ENCODE measurements around the gene RXRA. TPM values are rescaled to one million over a fixed set of nuclear protein-coding genes. Genes with fewer than 3 reads are reported as not detected.

RXRA gene
- polyA plus RNA-seq, 3 donors: 15.8 to 91.0 (median 23.2) TPM

DNA sequence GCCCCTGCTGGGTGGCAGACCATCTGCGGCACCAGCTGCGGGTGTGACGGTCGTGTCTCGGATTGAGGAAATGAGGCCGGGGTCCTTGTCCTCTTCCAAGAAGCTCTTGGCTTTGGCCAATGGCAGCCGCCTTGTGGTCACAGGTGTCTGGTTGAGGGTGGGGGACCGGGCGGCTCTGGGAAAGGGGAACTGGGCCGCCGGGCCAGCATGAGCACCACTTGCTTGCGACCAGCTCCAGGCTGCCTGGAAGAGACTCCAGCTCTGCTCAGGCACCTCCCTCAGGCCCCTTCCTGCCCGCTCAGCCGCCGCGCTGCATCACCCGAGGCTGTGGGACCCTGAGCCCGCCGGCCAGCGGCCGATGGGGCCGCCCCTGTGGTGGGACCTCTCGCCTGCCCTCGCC is 59.7 kb downstream of the RXRA start:
- intact Hi-C loops (cut with micrococcal nuclease): no loop called here
- TF ChIP-seq, protein P1, sequence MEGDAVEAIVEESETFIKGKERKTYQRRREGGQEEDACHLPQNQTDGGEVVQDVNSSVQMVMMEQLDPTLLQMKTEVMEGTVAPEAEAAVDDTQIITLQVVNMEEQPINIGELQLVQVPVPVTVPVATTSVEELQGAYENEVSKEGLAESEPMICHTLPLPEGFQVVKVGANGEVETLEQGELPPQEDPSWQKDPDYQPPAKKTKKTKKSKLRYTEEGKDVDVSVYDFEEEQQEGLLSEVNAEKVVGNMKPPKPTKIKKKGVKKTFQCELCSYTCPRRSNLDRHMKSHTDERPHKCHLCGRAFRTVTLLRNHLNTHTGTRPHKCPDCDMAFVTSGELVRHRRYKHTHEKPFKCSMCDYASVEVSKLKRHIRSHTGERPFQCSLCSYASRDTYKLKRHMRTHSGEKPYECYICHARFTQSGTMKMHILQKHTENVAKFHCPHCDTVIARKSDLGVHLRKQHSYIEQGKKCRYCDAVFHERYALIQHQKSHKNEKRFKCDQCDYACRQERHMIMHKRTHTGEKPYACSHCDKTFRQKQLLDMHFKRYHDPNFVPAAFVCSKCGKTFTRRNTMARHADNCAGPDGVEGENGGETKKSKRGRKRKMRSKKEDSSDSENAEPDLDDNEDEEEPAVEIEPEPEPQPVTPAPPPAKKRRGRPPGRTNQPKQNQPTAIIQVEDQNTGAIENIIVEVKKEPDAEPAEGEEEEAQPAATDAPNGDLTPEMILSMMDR (IDR thresholded peaks at IDR 0.05): no peak
- Histone ChIP-seq H3K4me3 (replicated peaks in 1 of 3; ENCODE audit: low read depth in 2 of 3, low read length in 3 of 3) (peak overlapping the region in 1 of 3 experiments; percentile 32), H4K20me1 (ENCODE audit: insufficient read depth, low read length) (peaks cover 100% of the 10 kb centered on the region), H2AFZ (ENCODE audit: insufficient read depth, low read depth, low read length, poor library complexity, severe bottlenecking) (no peak overlapping the region), H3K36me3 (replicated peaks in 1 of 2; ENCODE audit: control insufficient read depth in 1 of 2, insufficient read depth in 2 of 2, low read length in 2 of 2) (peaks cover 10 to 29% of the 10 kb centered on the region in 2 donors), H3K79me2 (ENCODE audit: insufficient read depth, low read length) (peaks cover 100% of the 10 kb centered on the region), H3K9ac (ENCODE audit: insufficient read depth, low read length, poor library complexity, severe bottlenecking) (peak overlapping the region; percentile 38), H3K4me1 (ENCODE audit: control insufficient read depth in 1 of 2, insufficient read depth in 2 of 2, low read length in 2 of 2) (peaks cover 91 to 99% of the 10 kb centered on the region in 2 donors), H3K27ac (ENCODE audit: low read depth in 1 of 2, low read length in 2 of 2) (peak overlapping the region in 1 of 2 donors; percentile 56), H3K27me3 (ENCODE audit: control insufficient read depth in 2 of 2, insufficient read depth in 2 of 2, low read length in 2 of 2) (no peaks in the 10 kb centered on the region), H3K4me2 (replicated peaks; ENCODE audit: extremely low read depth, low read length, poor library complexity, severe bottlenecking) (peak overlapping the region; percentile 46), H3K9me3 (replicated peaks in 1 of 2; ENCODE audit: control insufficient read depth in 1 of 2, insufficient read depth in 1 of 2, low read length in 2 of 2) (no peaks in the 10 kb centered on the region)
- Mint-ChIP-seq H3K4me3 (peak overlapping the region in 1 of 2 donors; percentile 42), H3K27ac (peak overlapping the region in 3 of 7 donors; percentile 32 to 74 (median 60)), H3K36me3 (peaks cover 26 to 68% of the 10 kb centered on the region in 2 donors), H3K9me3 (peaks cover 0 to 3% (median 0%) of the 10 kb centered on the region in 7 donors), H3K27me3 (ENCODE audit: low read depth in 3 of 3) (peaks cover 0 to 3% (median 1%) of the 10 kb centered on the region in 3 donors), H3K4me1 (peaks cover 94% of the 10 kb centered on the region)
- WGBS (ENCODE audit: insufficient coverage): 14% methylated on average over 24 of the region's 24 CpGs
- peak in 2 of 3 donors; percentile 54 to 59 for DNase-seq

DNA sequence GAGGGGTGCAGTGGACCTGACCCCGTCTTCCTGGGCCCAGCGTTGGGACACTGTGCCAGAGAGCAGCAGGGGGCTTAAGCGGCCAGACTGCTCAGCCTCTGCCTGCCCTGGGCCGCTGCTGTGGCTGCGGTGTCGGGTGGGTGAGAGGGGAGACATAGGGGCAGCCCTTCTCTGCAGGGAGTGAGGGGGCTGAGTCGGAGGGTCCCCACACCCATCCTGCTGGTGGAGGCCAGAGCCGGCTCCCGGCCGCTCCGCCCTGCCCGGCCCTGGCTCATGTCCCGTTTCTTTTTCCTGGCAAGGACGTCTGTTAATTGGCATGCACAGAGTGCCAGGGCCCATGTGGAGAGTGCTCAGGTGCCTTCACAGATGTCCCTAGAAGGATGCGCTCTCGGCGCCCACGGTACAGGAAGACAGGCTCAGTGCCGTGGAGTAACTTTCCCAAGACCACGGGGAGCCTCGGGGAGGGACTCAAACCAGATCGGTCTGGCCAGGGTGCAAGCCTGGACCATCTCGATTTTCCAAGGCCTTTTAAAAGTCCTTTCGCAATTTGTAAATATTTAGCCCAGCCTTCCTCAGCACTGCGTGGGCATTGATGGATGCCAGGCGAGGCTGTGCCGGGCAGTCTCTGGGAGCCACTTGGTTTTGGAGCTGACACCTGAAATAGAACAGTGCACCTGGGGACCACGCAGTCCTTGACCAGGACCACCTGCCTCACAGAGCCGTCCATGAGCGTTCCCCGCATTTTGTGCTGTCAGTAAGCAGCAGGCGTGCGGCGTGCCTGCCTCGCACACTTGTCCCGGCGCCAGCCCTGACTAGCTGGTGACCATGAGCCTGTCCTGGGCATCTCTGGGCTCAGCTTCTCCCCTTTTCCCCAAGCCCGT is 60.9 kb downstream of the RXRA start:
- Histone ChIP-seq H3K4me1 (ENCODE audit: control insufficient read depth in 1 of 2, insufficient read depth in 2 of 2, low read length in 2 of 2) (peaks cover 90 to 99% of the 10 kb centered on the region in 2 donors), H4K20me1 (ENCODE audit: insufficient read depth, low read length) (peaks cover 100% of the 10 kb centered on the region), H2AFZ (ENCODE audit: insufficient read depth, low read depth, low read length, poor library complexity, severe bottlenecking) (no peak overlapping the region), H3K9ac (ENCODE audit: insufficient read depth, low read length, poor library complexity, severe bottlenecking) (no peak overlapping the region), H3K79me2 (ENCODE audit: insufficient read depth, low read length) (peaks cover 99% of the 10 kb centered on the region), H3K27ac (ENCODE audit: low read depth in 1 of 2, low read length in 2 of 2) (peak overlapping the region in 1 of 2 donors; percentile 45), H3K4me2 (replicated peaks; ENCODE audit: extremely low read depth, low read length, poor library complexity, severe bottlenecking) (no peak overlapping the region), H3K36me3 (replicated peaks in 1 of 2; ENCODE audit: control insufficient read depth in 1 of 2, insufficient read depth in 2 of 2, low read length in 2 of 2) (peaks cover 18 to 39% of the 10 kb centered on the region in 2 donors), H3K27me3 (ENCODE audit: control insufficient read depth in 2 of 2, insufficient read depth in 2 of 2, low read length in 2 of 2) (no peaks in the 10 kb centered on the region), H3K9me3 (replicated peaks in 1 of 2; ENCODE audit: control insufficient read depth in 1 of 2, insufficient read depth in 1 of 2, low read length in 2 of 2) (no peaks in the 10 kb centered on the region), H3K4me3 (replicated peaks in 1 of 3; ENCODE audit: low read depth in 2 of 3, low read length in 3 of 3) (no peak overlapping the region)
- Mint-ChIP-seq H3K36me3 (peaks cover 29 to 74% of the 10 kb centered on the region in 2 donors), H3K9me3 (peaks cover 0 to 3% (median 0%) of the 10 kb centered on the region in 7 donors), H3K4me3 (no peak overlapping the region), H3K4me1 (peaks cover 90% of the 10 kb centered on the region), H3K27me3 (ENCODE audit: low read depth in 3 of 3) (peaks cover 0 to 3% (median 1%) of the 10 kb centered on the region in 3 donors), H3K27ac (peak overlapping the region in 4 of 7 donors; percentile 10 to 71 (median 23))
- intact Hi-C loops (cut with micrococcal nuclease): no loop called here
- TF ChIP-seq, protein P1 (IDR thresholded peaks at IDR 0.05): no peak
- DNase-seq: no peak
- 90% methylated on average over 37 of the region's 38 CpGs for WGBS (ENCODE audit: insufficient coverage)
